Lung (tissue), 12 donors: ENCODE results near the gene TMPRSS11E. TPM values are rescaled to one million over a fixed set of nuclear protein-coding genes. Genes with fewer than 3 reads are reported as not detected.
"Not testable (repeated sequence)": the region's sequence is repeated elsewhere in the genome, so short reads cannot be mapped to it uniquely, and the experiment has no call there.

ENCODE experiments used
- ATAC-seq: fragments of 200-7000 bp; cut with Tn5 transposase; one replicate; pipeline ENCODE4 v1.9.1; 2020; ENCODE audit warnings: moderate number of reproducible peaks; ENCODE audit not compliant: insufficient read depth, low FRiP score
- DNase-seq, 3 donors: peaks; one replicate each; pipeline ENCODE4 v3.0.0-alpha.2; 2013 to 2017
- H3K27ac ChIP-seq, 2 donors: one replicate each; pipeline ENCODE4 v1.5.1; 2013; ENCODE audit warnings: mild to moderate bottlenecking in 2 of 2, moderate library complexity in 2 of 2, control low read depth in 1 of 2, inconsistent platforms in 1 of 2, low read depth in 1 of 2, low read length in 1 of 2
- H3K27me3 ChIP-seq, 3 donors: one replicate each; pipeline ENCODE4 v1.5.1; 2013; ENCODE audit warnings: low read length in 2 of 3; ENCODE audit not compliant: control insufficient read depth in 3 of 3, insufficient read depth in 3 of 3
- H3K36me3 ChIP-seq, 4 donors: one replicate each; pipeline ENCODE4 v1.5.1; 2013; ENCODE audit warnings: low read length in 4 of 4, mild to moderate bottlenecking in 1 of 4, moderate library complexity in 1 of 4; ENCODE audit not compliant: control insufficient read depth in 4 of 4, insufficient read depth in 4 of 4
- H3K4me1 ChIP-seq, 5 donors: one replicate each; pipeline ENCODE4 v1.5.1; 2013; ENCODE audit warnings: low read length in 5 of 5, mild to moderate bottlenecking in 2 of 5, moderate library complexity in 1 of 5; ENCODE audit not compliant: control insufficient read depth in 5 of 5, insufficient read depth in 5 of 5
- H3K4me3 ChIP-seq: one replicate; pipeline ENCODE4 v1.5.1; 2013; ENCODE audit warnings: mild to moderate bottlenecking, control low read depth, moderate library complexity
- H3K9ac ChIP-seq, 2 donors: one replicate each; pipeline ENCODE4 v1.5.1; 2013; ENCODE audit warnings: low read length in 2 of 2, control low read depth in 1 of 2; ENCODE audit not compliant: insufficient read depth in 1 of 2
- H3K9me3 ChIP-seq, 4 donors: one replicate each; pipeline ENCODE4 v1.5.1; 2013; ENCODE audit warnings: low read length in 3 of 4, mild to moderate bottlenecking in 1 of 4, moderate library complexity in 1 of 4; ENCODE audit not compliant: control insufficient read depth in 4 of 4, insufficient read depth in 3 of 4
- CTCF ChIP-seq: IDR thresholded peaks from 2 replicates; pipeline ENCODE4 v1.5.1; 2012; ENCODE audit warnings: mild to moderate bottlenecking; ENCODE audit errors: control extremely low read depth, extremely low read depth
- WGBS, 2 donors: extraction: QIAGEN DNeasy Blood & Tissue Kit; methylation state at CpG; one replicate each; pipeline ENCODE4 v1.1.7; 2013; 5-methylcytosine and 5-hydroxymethylcytosine counted together
- polyA plus RNA-seq, 2 donors: library from polyadenylated mRNA; stranded (reverse); fragments of 200-250 nt; gene quantifications; one replicate each; pipeline ENCODE4 v1.2.1, GENCODE V29; 2013
- total RNA-seq, 2 donors: library from RNA; depleted of rRNA in 1 of 2; stranded (reverse); fragments of >200 nt in 1 of 2; gene quantifications; one replicate each; pipeline ENCODE4 v1.2.1, GENCODE V29; 2014 to 2021
- donor health status: control.
- donor health status: control.
- donor health status: Bipolar disorder and iron deficiency.
- donor health status: healthy.
- donor health status: DM: yes; HTN: yes; CAD: no.

The TMPRSS11E gene
- total and polyA plus RNA-seq, 4 donors = 0.03 to 0.12 TPM; not detected in 2

GRCh38 chr4:68499021-68499420 lies 51.8 kb downstream of the TMPRSS11E start:
- no peak for DNase-seq
- Histone ChIP-seq H3K4me1 (no peaks in the 10 kb centered on the region), H3K9me3 (no peaks in the 10 kb centered on the region), H3K4me3 (no peak overlapping the region), H3K9ac (no peak overlapping the region), H3K27me3 (no peaks in the 10 kb centered on the region), H3K27ac (no peak overlapping the region), H3K36me3 (no peaks in the 10 kb centered on the region)
- no peak for ATAC-seq
- no peak for TF ChIP-seq CTCF
- WGBS, 2 donors = 59 to 64% methylated on average over 4 of the region's 4 CpGs

GRCh38 chr4:68503462-68503861 lies 56.2 kb downstream of the TMPRSS11E start:
- not testable (repeated sequence) for ATAC-seq, H3K27ac ChIP-seq, H3K4me3 ChIP-seq, H3K9me3 ChIP-seq, H3K27me3 ChIP-seq, DNase-seq, H3K4me1 ChIP-seq, H3K9ac ChIP-seq, H3K36me3 ChIP-seq
- 86 to 93% methylated on average over 4 of the region's 4 CpGs for WGBS, 2 donors

- not testable (repeated sequence) for H3K36me3 ChIP-seq, H3K9ac ChIP-seq, H3K4me3 ChIP-seq, DNase-seq, H3K27me3 ChIP-seq, H3K9me3 ChIP-seq, H3K27ac ChIP-seq, H3K4me1 ChIP-seq, ATAC-seq
- 92 to 99% methylated on average over 4 of the region's 4 CpGs for WGBS, 2 donors
Measured at GRCh38 chr4:68504836-68505235, 57.6 kb downstream of the TMPRSS11E start.

- not testable (repeated sequence) for H3K27ac ChIP-seq, H3K36me3 ChIP-seq, H3K9me3 ChIP-seq, ATAC-seq, DNase-seq, H3K9ac ChIP-seq, H3K4me1 ChIP-seq, H3K4me3 ChIP-seq, H3K27me3 ChIP-seq
- WGBS, 2 donors = 88 to 96% methylated on average over 1 of the region's 1 CpG
Measured at GRCh38 chr4:68505452-68505851, 58.2 kb downstream of the TMPRSS11E start.

GRCh38 chr4:68518889-68519288 lies 71.6 kb downstream of the TMPRSS11E start:
- H3K9me3 ChIP-seq = no peaks in the 10 kb centered on the region
- no peak overlapping the region for H3K27ac ChIP-seq
- DNase-seq = no peak
- ATAC-seq = no peak
- H3K4me3 ChIP-seq = no peak overlapping the region
- 87 to 91% methylated on average over 1 of the region's 1 CpG for WGBS, 2 donors
- no peak overlapping the region for H3K9ac ChIP-seq
- H3K36me3 ChIP-seq = no peaks in the 10 kb centered on the region
- H3K4me1 ChIP-seq = no peaks in the 10 kb centered on the region
- no peaks in the 10 kb centered on the region for H3K27me3 ChIP-seq
- no peak for TF ChIP-seq CTCF
